Fibroblast of skin of scalp (primary cell): ENCODE data around the gene ZNHIT3.

Experiments used
- DNase-seq: peaks from one replicate; pipeline ENCODE4 v3.0.0-alpha.2; 2013

ZNHIT3 gene

DNA sequence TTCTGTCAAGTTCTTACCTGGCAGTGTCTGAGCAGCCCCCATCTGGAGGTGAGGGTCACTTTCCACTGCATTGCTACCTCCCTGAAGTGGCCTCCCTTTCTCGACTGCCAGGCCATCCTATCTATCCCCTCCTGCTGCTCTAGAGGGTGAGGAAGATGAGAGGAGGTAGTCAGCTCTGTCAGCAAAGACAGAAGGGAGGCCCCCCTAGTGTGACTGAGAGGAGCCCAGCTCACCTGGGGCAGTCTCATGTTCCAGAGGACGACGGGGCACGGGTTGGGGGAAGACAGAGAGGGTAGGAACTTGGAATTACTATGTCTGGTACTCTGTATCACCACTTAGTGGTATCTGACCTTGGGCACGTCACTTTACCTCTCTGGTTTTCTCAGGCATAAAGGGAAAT, 26.2 kb downstream of the ZNHIT3 start:
- no peak for DNase-seq

DNA sequence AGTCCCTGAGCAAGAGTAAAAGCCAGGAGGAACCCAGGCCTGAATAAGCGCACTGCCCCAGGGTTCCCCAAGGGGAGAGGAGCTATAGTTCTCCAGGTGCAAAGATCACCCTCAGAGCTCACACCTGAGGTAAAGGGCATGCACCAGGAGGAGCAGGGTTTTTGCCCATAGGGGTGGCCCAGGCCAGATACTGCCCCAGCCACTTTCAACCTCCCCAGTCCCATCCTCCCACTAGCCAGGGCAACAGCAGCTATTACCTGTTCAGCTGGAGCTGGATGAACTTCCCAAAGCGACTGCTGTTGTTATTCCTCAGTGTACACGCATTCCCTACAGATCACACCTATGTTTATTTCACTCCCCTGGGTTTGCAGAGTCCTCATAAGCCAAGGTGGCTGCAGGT, 28.4 kb downstream of the ZNHIT3 start:
- no peak for DNase-seq

DNA sequence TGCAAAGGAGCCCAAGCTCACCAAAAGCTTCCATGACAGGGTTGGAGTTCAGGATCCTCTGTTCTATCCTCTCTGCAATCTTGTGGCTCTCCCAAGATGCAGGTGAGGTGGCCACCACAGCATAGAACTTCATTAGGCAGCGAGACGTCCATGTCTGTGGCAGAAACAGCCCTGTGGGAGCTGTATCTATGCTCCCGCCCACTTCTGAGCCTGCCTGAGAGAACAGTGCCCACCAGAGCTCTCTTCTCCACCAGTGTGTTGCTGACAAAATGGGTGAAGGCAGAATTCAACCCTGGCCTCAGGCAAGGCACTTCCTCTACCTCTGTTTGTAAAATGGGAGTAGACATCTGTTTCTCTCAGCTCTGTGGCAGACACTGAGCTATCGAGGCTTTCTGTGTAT, 29.4 kb downstream of the ZNHIT3 start:
- DNase-seq: no peak

DNA sequence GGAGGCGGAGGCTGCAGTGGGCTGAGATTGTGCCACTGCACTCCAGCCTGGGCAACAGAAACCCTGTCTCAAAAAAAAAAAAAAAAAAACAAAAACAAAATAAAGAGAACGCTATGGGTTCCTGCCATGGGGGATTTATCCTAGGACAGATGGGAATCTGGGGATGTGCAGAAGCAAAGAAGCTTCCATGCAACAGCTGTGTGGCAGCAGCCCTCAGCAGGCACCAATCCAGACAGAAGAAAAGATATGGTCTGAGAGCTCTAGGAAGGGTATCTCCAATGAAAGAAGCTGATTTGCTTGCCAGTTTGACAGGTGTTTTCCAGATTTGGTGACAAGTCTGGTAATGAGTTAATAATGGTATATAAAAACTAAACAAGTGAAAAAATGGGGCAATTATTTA, 36.6 kb downstream of the ZNHIT3 start:
- DNase-seq: no peak

DNA sequence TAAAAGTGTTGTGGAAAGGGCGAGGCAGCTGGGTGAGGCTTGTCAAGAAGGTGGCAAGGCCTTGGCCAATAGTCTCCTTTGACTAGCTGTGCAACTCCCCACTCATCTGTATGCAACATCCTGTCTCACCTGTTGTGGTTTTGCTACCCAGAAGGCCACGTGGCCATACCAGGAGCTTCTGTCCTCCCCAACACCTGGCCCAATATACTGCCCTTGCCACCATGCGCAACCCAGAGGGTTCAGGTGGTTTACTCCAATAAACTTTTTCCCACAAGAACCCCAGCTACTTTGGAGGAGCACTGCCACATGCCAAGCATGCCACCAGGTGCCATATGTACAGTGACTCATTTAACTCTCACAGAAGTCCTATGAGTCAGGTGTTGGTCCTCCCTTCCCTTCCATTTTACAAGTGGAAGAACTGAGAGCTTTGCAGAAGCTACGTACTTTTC, 38.0 kb downstream of the ZNHIT3 start:
- no peak for DNase-seq

DNA sequence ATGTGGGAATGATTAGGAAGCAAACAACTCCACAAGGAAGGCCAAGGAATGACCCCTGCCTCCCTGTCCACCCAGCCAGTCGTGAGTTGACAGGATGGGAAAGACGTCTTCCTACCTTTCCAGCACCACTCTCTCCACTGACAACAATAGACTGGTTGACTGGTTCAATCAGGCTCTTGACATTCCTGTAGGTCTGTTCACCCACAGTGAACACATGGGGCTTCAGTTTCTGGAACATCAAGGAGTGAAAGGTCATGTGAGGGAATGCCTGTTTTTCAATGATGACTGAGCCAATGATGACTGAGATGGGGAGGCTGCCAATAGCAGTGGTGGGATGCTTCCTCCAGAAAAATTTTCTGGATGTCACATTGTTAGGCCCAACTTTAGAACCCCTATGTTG, 38.6 kb downstream of the ZNHIT3 start:
- no peak for DNase-seq

DNA sequence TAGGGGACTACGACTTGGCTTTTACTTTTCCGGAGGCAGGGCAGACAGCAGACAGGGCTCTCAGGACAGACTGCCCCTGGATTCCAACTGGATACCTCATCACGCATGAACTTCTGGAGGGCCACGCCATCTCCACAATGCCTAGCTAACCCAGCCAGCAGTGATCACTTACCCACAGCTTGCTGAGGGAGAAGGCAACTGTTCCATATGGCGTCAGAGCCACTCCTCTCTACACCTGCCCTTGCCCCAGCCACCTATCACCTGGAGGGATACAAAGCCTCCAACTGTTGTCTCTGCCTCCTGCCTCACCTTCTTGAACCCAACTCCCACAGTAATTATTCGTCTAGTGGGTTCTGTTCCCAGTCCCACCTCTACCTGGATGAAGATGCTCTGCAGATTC, 39.4 kb downstream of the ZNHIT3 start:
- no peak for DNase-seq

DNA sequence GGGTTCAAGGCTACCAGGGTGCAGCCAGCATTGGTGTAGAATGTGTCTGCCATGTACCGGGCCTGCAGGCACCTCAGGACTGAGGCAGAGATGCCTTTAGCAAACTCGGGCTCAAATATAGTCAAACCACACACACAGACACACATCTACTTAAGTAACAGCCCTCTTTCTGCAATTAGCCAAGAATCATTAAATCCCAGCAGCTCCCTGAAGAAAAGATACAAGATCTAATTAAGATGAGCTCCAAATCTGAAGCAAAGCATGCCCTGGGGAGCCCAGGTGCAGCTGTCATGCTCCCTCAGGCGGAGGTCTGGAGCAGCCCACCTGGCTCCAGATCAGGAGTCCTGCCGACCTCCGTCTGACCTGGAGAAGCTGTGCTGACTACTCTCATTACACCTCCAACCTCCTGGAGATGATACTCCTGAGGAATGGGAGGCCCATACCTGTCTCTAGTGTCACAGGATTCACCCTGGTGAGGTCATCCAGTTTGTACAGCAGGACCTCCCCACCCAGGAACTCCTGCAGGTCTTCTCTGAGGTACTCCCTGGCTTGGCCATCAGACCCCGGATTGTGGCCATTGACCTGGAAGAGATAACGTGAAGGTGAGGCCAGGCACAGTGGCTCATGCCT, 41.3 kb downstream of the ZNHIT3 start:
- no peak for DNase-seq

DNA sequence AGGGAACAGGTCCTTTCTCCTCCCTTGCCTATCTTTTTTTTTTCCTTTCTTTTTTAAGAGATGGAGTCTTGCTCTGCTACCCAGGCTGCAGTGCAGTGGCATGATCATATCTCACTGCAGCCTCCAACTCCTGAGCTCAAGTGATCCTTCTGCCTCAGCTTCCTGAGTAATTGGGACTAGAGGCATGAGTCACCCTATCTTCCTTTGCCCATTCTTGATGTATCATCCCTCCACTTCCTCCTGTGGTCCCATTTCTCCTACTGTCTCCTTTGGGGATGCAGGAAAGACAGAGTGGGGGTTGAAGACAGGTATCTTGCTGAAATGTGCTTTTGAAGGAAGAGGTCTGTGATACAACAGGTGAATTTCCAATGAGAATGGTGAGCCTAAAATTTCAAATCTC, 42.6 kb downstream of the ZNHIT3 start:
- DNase-seq: peak; percentile 27

DNA sequence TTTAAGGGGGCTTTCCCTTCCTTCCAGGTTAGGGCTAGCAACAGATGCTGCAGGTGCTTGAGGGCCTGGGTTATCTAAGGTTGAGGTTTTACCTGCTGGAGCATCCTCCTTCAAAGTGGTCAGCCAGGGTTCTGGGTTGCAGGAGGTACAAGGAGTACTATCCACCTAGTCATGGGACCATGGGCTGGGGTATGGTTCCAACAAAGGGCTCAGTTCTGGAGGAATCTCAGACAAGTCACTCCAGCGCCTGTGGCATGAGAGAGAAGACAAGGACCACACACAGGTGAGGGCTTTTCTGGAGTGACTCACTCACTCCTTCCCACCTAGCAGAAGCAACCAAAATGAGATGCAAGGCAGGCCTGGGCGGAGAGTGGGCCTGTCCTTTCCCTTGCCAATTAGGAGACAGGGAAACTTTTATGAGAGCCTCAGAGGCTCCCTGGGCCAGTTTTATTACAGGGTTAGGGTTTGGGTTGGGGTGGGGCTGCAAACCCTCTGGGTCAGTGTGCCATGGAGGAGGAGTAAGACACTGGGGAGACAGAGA, 46.0 kb downstream of the ZNHIT3 start:
- no peak for DNase-seq

DNA sequence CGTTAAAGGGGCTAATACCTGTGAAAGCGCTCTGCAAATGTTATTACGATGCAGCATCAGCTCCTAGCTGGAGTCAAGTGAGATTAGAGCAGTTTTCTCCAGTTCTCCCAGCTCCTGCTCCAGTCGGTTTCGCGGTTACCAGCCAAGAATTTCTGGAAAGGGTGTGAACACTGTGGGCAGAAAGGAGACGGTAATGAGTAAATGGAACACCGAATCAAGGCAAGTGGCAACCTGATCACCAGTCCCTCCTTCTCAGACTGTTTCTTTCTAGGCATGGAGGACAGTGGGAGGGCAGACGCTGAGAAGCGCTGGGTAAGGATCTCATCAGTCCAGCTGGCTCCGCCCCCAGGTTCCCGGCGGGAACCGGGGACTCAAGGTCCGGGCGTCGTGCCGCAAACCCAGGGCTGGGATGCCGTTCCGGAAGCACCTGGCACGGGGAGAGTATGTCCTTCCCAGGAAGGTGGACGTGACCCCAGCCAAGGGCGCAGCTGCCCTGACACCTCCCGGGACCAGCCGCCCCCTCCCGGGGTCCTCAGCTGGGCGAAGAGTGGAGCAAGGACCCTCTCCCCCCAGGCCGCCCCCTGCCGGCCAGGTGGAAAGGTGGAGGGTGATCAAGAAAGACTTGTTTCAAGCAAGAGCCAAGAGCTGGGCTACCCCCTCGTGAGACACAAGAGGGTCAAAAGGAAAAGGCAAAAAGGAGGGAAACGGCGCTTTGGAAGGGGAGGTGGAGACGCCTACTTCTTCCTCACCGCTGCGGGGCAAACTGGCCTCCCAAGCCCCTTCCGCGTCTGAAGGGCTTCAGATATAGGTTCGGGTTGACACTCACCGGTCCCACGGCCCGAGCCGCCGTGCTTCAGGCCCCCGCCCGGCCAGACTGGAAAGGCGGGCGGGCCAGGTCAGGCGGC, 47.7 kb downstream of the ZNHIT3 start:
- DNase-seq: peak; percentile 57

DNA sequence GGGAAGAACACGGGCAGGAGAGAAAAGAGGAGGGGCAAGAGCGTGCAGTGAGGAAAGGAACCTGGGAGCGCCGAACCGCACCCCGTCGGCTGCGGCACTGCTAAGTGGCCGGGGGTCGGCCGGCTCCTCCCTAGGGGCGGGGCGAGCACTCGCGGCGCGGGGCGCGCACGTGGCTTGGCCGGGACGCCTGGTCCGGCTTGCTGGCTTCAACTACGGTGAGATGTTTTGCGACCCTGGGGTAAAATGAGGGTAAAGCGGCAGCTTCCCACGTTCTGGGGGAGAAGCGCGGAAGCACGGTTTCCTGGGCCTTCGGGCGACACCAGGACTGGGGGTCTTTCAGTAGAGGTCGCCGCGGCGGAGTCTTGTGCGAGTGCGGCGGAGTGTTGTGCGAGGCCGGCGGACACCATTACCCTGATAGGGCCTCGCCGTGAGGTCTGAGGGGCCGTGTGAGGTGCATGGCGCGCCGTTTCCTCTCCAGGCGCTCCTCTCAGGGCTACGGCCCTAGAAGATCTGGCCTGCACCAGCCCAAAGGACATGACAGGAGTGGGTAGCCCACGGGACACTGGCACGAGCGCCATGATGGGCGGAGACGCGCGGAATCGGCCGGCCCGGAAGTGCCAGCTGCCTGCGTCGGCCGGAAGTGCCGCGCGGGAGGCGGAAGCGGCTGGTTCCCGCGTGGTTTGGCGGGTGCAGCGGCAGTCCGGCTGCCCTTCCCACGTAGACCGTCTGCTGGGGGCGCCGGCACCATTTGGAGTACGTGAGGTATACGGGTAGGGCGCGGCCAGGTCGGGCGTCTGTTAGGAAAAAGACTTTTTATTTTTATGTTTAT, 48.6 kb downstream of the ZNHIT3 start, which contains the start of the genes MYO19 and PIGW:
Gene MYO19 (minus strand): TSS at position 29 of the 829 bp plus-strand sequence. CDS start 2,330 bp downstream, outside the sequence.
Gene PIGW (plus strand): TSS at position 148 of the 829 bp plus-strand sequence. CDS start 2,115 bp downstream, outside the sequence.
- peak; percentile 92 for DNase-seq

DNA sequence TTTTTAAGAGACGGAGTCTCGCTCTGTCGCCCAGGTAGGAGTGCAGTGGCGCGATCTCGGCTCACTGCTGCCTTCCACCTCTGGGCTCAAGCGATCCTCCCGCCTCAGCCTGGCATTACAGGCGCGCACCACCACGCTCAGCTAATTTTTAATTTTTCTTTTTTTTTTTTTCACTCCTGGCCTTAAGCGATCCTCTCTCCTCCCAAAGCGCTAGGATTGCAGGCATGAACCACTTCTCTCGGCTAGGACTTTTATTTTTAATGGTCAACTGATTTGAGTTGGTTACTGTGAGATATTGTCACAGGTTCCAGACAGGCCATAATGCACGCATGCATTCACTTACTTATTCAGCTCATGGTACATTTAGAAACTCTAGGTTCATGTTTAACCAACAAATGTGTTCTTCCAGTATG, 49.2 kb downstream of the ZNHIT3 start:
- no peak for DNase-seq

DNA sequence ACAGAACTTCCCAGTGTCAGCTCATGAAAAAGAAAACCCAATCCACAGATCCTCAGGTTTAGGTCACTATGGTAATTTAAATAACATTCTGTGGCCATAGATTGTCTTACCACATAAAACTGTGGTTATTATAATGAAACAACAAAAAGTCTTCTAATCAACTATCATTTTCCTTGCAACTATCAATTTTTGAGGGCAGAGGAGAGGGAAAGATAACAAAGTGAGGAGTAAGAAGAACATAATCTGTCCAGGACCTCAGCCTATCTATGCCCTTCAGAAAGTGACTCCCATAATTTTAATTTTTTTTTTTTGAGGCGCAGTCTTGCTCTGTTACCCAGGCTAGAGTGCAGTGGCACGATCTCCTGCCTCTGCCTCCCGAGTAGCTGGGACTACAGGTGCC, 54.2 kb downstream of the ZNHIT3 start:
- no peak for DNase-seq

DNA sequence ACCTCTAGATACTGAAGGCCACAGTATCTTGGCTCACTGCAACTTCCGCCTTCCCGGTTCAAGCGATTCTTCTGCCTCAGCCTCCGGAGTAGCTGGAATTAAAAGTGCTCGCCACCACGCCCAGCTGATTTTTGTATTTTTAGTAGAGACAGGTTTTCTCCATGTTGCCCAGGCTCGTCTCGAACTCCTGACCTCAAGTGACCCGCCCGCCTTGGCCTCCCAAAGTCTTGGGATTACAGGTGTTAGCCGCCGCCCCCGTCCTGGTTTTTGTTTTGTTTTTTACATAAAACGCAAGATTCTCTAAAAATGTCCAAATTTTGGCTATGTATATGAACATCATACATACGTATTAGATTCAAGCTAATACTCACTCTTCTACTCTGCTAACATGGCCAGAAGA, 56.3 kb downstream of the ZNHIT3 start:
- DNase-seq: no peak

DNA sequence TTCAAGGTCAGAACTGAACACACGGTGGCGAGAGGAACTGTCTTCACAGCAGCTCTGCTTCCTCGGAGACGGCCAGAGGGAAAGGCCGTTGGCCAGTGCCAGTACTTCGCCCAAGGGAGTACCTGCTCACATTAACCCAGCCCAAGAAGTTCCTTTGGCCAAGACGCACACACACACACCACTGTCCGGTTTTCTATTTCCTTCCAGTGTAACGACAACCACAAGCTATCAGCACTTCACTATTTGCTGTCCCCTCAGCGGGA, 57.5 kb downstream of the ZNHIT3 start:
- DNase-seq: peak; percentile 54

DNA sequence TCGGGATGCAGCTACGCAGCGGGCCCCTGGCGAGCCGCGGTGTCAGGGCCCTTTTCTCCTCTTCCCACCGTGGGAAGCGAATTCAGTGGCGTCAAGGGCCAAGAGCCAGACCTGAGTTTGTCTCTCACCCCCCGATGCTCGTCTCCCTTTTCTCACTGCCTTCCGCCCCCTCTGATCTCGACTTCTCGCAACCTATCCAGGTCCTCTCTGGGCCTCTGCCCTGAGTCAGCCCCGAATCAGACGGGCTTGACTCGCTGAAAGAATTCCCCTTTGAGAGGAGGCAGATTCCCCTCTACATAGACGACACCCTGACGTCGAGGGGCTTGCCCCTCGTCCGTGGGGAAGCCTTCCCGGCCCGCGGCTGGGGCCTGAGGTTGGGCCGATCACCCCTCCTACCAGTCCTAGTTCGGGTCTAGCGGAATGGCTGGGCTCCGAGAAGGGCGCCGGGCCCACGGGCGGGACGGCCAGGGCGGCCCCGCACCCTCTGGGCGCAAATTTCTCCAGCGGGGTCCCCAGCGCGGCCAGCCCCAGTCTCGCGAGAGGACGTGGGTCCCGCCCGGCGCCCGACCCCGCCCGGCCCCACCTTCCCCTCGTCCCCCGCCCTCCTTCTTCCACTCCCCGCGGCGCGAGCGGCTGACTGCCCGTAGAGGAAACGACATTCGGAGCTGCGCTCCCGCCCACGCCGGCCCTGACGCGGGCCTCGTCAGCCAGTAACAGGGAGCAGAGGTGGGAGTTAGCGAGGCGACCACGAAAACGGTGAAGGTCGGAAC, 58.0 kb downstream of the ZNHIT3 start, which contains the start of gene GGNBP2:
Gene GGNBP2 (plus strand): TSS at position 613 of the 770 bp plus-strand sequence. CDS start 806 bp downstream, outside the sequence.
- peak; percentile 96 for DNase-seq

DNA sequence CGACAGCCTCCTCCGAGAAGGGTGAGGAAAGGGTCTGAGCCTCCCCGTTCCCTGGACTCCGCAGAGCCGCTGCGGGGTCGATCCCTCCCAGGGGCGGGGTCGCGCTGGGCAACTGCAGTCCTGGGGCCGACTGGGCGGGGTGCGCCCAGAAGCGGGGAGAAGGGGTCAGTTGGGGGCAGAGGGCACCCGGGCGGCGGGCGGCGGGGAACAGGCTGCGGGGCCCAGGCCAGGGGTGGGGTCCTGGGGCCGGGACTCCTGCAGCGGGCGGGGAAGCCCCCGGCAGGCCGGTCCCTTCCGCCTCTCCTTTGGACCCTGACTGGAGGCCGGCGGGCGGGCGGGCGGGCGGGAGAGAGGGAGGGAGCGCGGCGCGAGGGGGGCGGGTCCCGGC, 58.6 kb downstream of the ZNHIT3 start:
- no peak for DNase-seq
